Esophagus (tissue), 2 donors: ENCODE data around the gene SUGCT. TPM values are rescaled to one million over a fixed set of nuclear protein-coding genes. Genes with fewer than 3 reads are reported as not detected.

ENCODE experiments used
- H3K27ac ChIP-seq, 2 donors: one replicate each; pipeline ENCODE4 v1.5.1; 2013; ENCODE audit warnings: low read depth in 2 of 2, mild to moderate bottlenecking in 2 of 2, inconsistent platforms in 1 of 2, low read length in 1 of 2, moderate library complexity in 1 of 2
- H3K27me3 ChIP-seq, 2 donors: one replicate each; pipeline ENCODE4 v1.6.1; 2013; ENCODE audit warnings: low read length in 2 of 2, control low read depth in 1 of 2, mild to moderate bottlenecking in 1 of 2; ENCODE audit not compliant: insufficient read depth in 2 of 2, control insufficient read depth in 1 of 2
- H3K36me3 ChIP-seq, 2 donors: one replicate each; pipeline ENCODE4 v1.6.1; 2013; ENCODE audit warnings: low read length in 1 of 2; ENCODE audit not compliant: control insufficient read depth in 2 of 2, insufficient read depth in 2 of 2
- H3K4me1 ChIP-seq, 2 donors: one replicate each; pipeline ENCODE4 v1.6.1; 2013; ENCODE audit warnings: low read length in 1 of 2; ENCODE audit not compliant: control insufficient read depth in 2 of 2, insufficient read depth in 2 of 2
- H3K4me3 ChIP-seq, 2 donors: one replicate each; pipeline ENCODE4 v1.5.1; 2013; ENCODE audit warnings: low read length in 2 of 2, mild to moderate bottlenecking in 2 of 2, low read depth in 1 of 2, moderate library complexity in 1 of 2
- H3K9me3 ChIP-seq, 2 donors: one replicate each; pipeline ENCODE4 v1.6.1; 2013; ENCODE audit warnings: mild to moderate bottlenecking in 2 of 2, low read depth in 1 of 2, low read length in 1 of 2, moderate library complexity in 1 of 2; ENCODE audit not compliant: control insufficient read depth in 2 of 2, insufficient read depth in 1 of 2
- WGBS, 2 donors: extraction: QIAGEN DNeasy Blood & Tissue Kit; methylation state at CpG; one replicate each; pipeline ENCODE4 v1.1.7; 2013; 5-methylcytosine and 5-hydroxymethylcytosine counted together
- polyA plus RNA-seq, 2 donors: library from polyadenylated mRNA; stranded (reverse); fragments of 200-250 nt; gene quantifications; one replicate each; pipeline ENCODE4 v1.2.3, GENCODE V29; 2013
- donor health status: healthy with polysubstance abuse.
- donor health status: Bipolar disorder and iron deficiency.

Gene SUGCT
- polyA plus RNA-seq, 2 donors, result 1.7 to 2.3 TPM

GRCh38 chr7:40833191-40833887 is 698.5 kb downstream of the SUGCT start:
- H3K9me3 ChIP-seq, result no peaks in the 10 kb centered on the region
- H3K27me3 ChIP-seq, result no peaks in the 10 kb centered on the region
- H3K36me3 ChIP-seq, result no peaks in the 10 kb centered on the region
- no peak overlapping the region for H3K4me3 ChIP-seq
- WGBS, 2 donors, result 71 to 73% methylated on average over 3 of the region's 3 CpGs
- peaks cover 0 to 4% of the 10 kb centered on the region in 2 donors for H3K4me1 ChIP-seq
- H3K27ac ChIP-seq, result no peak overlapping the region

DNA sequence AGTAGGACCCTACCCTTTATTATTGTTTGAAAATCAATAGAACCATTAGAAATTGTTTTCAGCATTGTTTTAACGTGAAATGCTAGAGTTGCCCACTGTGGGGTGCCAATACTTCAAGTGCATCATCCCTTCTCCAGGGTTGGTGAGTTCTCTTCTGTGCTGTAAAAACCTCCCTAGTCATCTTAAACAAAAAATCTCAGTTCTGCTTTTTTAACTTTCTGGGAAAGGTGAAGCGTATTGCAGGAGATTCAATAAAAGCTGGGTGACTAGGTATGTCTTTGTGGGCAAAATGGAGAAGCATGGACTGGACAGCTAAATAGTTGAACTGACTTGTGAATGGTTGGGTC is 699.1 kb downstream of the SUGCT start:
- Histone ChIP-seq H3K4me3 (no peak overlapping the region), H3K9me3 (no peaks in the 10 kb centered on the region), H3K4me1 (peaks cover 0 to 4% of the 10 kb centered on the region in 2 donors), H3K36me3 (no peaks in the 10 kb centered on the region), H3K27ac (no peak overlapping the region), H3K27me3 (no peaks in the 10 kb centered on the region)
- 71 to 77% methylated on average over 2 of the region's 2 CpGs for WGBS, 2 donors

- 34 to 55% methylated on average over 6 of the region's 6 CpGs for WGBS, 2 donors
- Histone ChIP-seq H3K4me3 (no peak overlapping the region), H3K9me3 (no peaks in the 10 kb centered on the region), H3K36me3 (no peaks in the 10 kb centered on the region), H3K27ac (no peak overlapping the region), H3K4me1 (no peaks in the 10 kb centered on the region), H3K27me3 (no peaks in the 10 kb centered on the region)
These were observed 701.4 kb downstream of the SUGCT start for GRCh38 chr7:40836218-40836617.

DNA sequence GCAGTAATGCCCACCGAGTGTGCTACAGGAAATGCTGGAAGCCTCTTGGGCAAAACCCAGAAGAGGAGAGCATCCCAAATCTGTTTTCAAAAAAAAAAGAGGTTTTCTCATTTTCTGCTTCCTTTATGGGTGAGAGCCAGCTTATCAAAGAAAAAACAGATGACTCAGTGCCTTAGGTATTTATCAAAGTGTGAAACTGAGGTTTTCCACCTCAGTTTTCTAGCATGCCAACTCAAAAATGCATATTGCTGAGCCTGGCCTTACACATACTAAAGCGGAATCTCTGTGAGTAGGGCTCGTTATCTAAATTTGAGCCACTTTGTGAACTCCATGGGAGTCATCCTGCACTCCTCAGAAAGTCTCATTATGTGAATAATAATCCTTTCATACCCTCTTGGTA is 705.1 kb downstream of the SUGCT start:
- 84 to 86% methylated on average over 3 of the region's 3 CpGs for WGBS, 2 donors
- H3K27ac ChIP-seq, result no peak overlapping the region
- no peaks in the 10 kb centered on the region for H3K9me3 ChIP-seq
- peaks cover 0 to 4% of the 10 kb centered on the region in 2 donors for H3K4me1 ChIP-seq
- no peaks in the 10 kb centered on the region for H3K36me3 ChIP-seq
- H3K27me3 ChIP-seq, result no peaks in the 10 kb centered on the region
- no peak overlapping the region for H3K4me3 ChIP-seq

GRCh38 chr7:40840990-40841389 is 706.2 kb downstream of the SUGCT start:
- Histone ChIP-seq H3K27ac (no peak overlapping the region), H3K4me1 (peaks cover 0 to 4% of the 10 kb centered on the region in 2 donors), H3K27me3 (no peaks in the 10 kb centered on the region), H3K4me3 (no peak overlapping the region), H3K9me3 (no peaks in the 10 kb centered on the region), H3K36me3 (no peaks in the 10 kb centered on the region)

- no peak overlapping the region for H3K27ac ChIP-seq
- no peaks in the 10 kb centered on the region for H3K36me3 ChIP-seq
- peaks cover 0 to 4% of the 10 kb centered on the region in 2 donors for H3K4me1 ChIP-seq
- no peaks in the 10 kb centered on the region for H3K27me3 ChIP-seq
- H3K9me3 ChIP-seq, result no peaks in the 10 kb centered on the region
- H3K4me3 ChIP-seq, result no peak overlapping the region
These were observed 707.8 kb downstream of the SUGCT start for GRCh38 chr7:40842641-40843040.

- Histone ChIP-seq H3K9me3 (no peaks in the 10 kb centered on the region), H3K27ac (peak overlapping the region; percentile 38 to 71), H3K27me3 (no peaks in the 10 kb centered on the region), H3K4me1 (peaks cover 0 to 4% of the 10 kb centered on the region in 2 donors), H3K4me3 (no peak overlapping the region), H3K36me3 (no peaks in the 10 kb centered on the region)
- 68 to 80% methylated on average over 8 of the region's 8 CpGs for WGBS, 2 donors
These were observed 708.7 kb downstream of the SUGCT start for GRCh38 chr7:40843338-40843985.

DNA sequence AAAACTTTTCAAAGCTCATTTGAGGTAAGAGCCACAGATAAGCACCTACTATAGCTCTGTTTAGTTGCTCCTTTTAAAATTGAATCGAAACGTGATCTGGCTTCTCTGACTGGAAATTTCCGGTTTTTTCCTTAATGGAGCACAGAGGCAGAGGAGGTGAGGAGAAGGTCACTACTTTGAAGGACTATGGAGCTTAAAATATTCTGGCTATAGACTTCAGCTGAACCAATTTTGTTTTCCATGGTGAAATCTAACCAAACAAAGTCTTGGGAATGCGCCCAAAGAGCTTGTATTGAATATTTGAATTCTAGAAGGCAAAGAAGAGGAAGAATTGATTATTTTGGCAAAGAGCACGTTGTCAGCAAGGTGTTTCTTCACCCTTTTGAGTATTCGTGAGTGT is 711.1 kb downstream of the SUGCT start:
- WGBS, 2 donors, result 46 to 54% methylated on average over 6 of the region's 6 CpGs
- no peak overlapping the region for H3K27ac ChIP-seq
- H3K9me3 ChIP-seq, result no peaks in the 10 kb centered on the region
- H3K4me1 ChIP-seq, result peaks cover 0 to 4% of the 10 kb centered on the region in 2 donors
- no peak overlapping the region for H3K4me3 ChIP-seq
- no peaks in the 10 kb centered on the region for H3K36me3 ChIP-seq
- no peaks in the 10 kb centered on the region for H3K27me3 ChIP-seq

- 48 to 58% methylated on average over 2 of the region's 2 CpGs for WGBS, 2 donors
- Histone ChIP-seq H3K27ac (no peak overlapping the region), H3K9me3 (no peaks in the 10 kb centered on the region), H3K4me3 (no peak overlapping the region), H3K27me3 (no peaks in the 10 kb centered on the region), H3K4me1 (peaks cover 0 to 4% of the 10 kb centered on the region in 2 donors), H3K36me3 (no peaks in the 10 kb centered on the region)
These were observed 713.1 kb downstream of the SUGCT start for GRCh38 chr7:40847921-40848320.
